Fibroblast of lung (primary cell): ENCODE results near the gene ANLN. TPM values are rescaled to one million over a fixed set of nuclear protein-coding genes. Genes with fewer than 3 reads are reported as not detected.
A peak's percentile ranks its signal among the peaks of the same experiment; 100 is the strongest.

Experiments
- DNase-seq, 2 donors: peaks; one replicate each; pipeline versions ENCODE4 v3.0.0 to v3.0.0-alpha.2; 2010; ENCODE audit warnings: low read depth in 2 of 2
- H2AFZ ChIP-seq: 2 replicates; pipeline ENCODE4 v1.5.1; 2012; ENCODE audit warnings: low read length, control low read depth, inconsistent platforms
- H3K27ac ChIP-seq: 2 replicates; pipeline ENCODE4 v1.5.1; 2011; ENCODE audit warnings: low read length, control low read depth; ENCODE audit not compliant: insufficient read depth
- H3K27me3 ChIP-seq: 2 replicates; pipeline ENCODE4 v1.5.1; 2011; ENCODE audit warnings: mild to moderate bottlenecking, low read length; ENCODE audit not compliant: control insufficient read depth, insufficient read depth
- H3K36me3 ChIP-seq: 2 replicates; pipeline ENCODE4 v1.5.1; 2011; ENCODE audit warnings: low read length; ENCODE audit not compliant: control insufficient read depth, insufficient read depth
- H3K4me1 ChIP-seq: 2 replicates; pipeline ENCODE4 v1.5.1; 2011; ENCODE audit warnings: low read length; ENCODE audit not compliant: control insufficient read depth, insufficient read depth; ENCODE audit errors: extremely low read depth
- H3K4me2 ChIP-seq: 2 replicates; pipeline ENCODE4 v1.5.1; 2011; ENCODE audit warnings: low read length, control low read depth; ENCODE audit not compliant: insufficient read depth; ENCODE audit errors: extremely low read depth
- H3K4me3 ChIP-seq, 4 experiments: fragments of 200-600 bp in 1 of 4; sonication (generic) in 1 of 4; replicated peaks in 1 of 4; 2 replicates each; pipeline ENCODE4 v1.5.1; 2011 to 2016; ENCODE audit warnings: low read length in 4 of 4, low read depth in 3 of 4, mild to moderate bottlenecking in 3 of 4, control low read depth in 2 of 4, inconsistent platforms in 1 of 4, mixed read lengths in 1 of 4; ENCODE audit not compliant: insufficient read depth in 1 of 4; ENCODE audit errors: control extremely low read depth in 1 of 4
- H3K79me2 ChIP-seq: 2 replicates; pipeline ENCODE4 v1.5.1; 2012; ENCODE audit warnings: mild to moderate bottlenecking, low read length, inconsistent platforms; ENCODE audit not compliant: control insufficient read depth, insufficient read depth
- H3K9ac ChIP-seq: 2 replicates; pipeline ENCODE4 v1.5.1; 2011; ENCODE audit warnings: mild to moderate bottlenecking, low read length, control low read depth; ENCODE audit not compliant: insufficient read depth
- H3K9me3 ChIP-seq: 2 replicates; pipeline ENCODE4 v1.5.1; 2012; ENCODE audit warnings: low read depth, low read length; ENCODE audit not compliant: control insufficient read depth, insufficient read depth
- H4K20me1 ChIP-seq: 2 replicates; pipeline ENCODE4 v1.5.1; 2011; ENCODE audit warnings: low read length; ENCODE audit not compliant: control insufficient read depth, insufficient read depth; ENCODE audit errors: extremely low read depth
- CTCF ChIP-seq, 2 donors: IDR thresholded peaks in 1 of 2; conservative IDR thresholded peaks in 1 of 2; 1 replicate in 1 of 2; 2 replicates in 1 of 2; pipeline ENCODE4 v1.5.1; 2011 to 2012; ENCODE audit warnings: low read length in 2 of 2, control low read depth in 1 of 2, inconsistent platforms in 1 of 2, low read depth in 1 of 2, mild to moderate bottlenecking in 1 of 2
- EZH2 ChIP-seq: IDR thresholded peaks from 2 replicates; pipeline ENCODE4 v1.5.1; 2012; ENCODE audit warnings: low read length, control low read depth, mild to moderate bottlenecking; ENCODE audit errors: missing control alignments
- polyA plus RNA-seq, 2 donors: library from polyadenylated mRNA; depleted of rRNA in 1 of 2; stranded (reverse) in 1 of 2; unstranded in 1 of 2; fragments of >200 nt; gene quantifications; 2 replicates each; pipeline ENCODE4 v1.2.1, GENCODE V29; 2011 to 2012; ENCODE audit warnings: missing spikeins in 1 of 2
- total RNA-seq: library from RNA; depleted of rRNA; stranded (reverse); fragments of >200 nt; gene quantifications from 2 replicates; pipeline ENCODE4 v1.2.1, GENCODE V29; 2014

ANLN gene
- total and polyA plus RNA-seq, 2 donors (not counting 1 experiment from before 2014, with no cell fraction given): 21.5 to 25.3 TPM

GRCh38 chr7:36396150-36396549, 6.5 kb downstream of the ANLN start:
- Histone ChIP-seq H3K36me3 (no peaks in the 10 kb centered on the region), H3K4me1 (peaks cover 13% of the 10 kb centered on the region), H3K79me2 (peaks cover 90% of the 10 kb centered on the region), H4K20me1 (no peaks in the 10 kb centered on the region), H2AFZ (no peak overlapping the region), H3K27me3 (no peaks in the 10 kb centered on the region), H3K27ac (no peak overlapping the region), H3K4me3 (no peak overlapping the region), H3K9ac (no peak overlapping the region), H3K4me2 (no peak overlapping the region), H3K9me3 (no peaks in the 10 kb centered on the region)
- TF ChIP-seq CTCF (conservative IDR thresholded peaks at IDR 0.05 in 1 of 2, IDR thresholded peaks at IDR 0.05 in 1 of 2; ENCODE audit: low read depth in 1 of 2, low read length in 2 of 2): no peak
- TF ChIP-seq EZH2: no peak
- peak; percentile 65 to 78 for DNase-seq

- Histone ChIP-seq H3K79me2 (peaks cover 89% of the 10 kb centered on the region), H3K4me1 (no peaks in the 10 kb centered on the region), H3K27me3 (no peaks in the 10 kb centered on the region), H3K9ac (no peak overlapping the region), H4K20me1 (no peaks in the 10 kb centered on the region), H3K36me3 (no peaks in the 10 kb centered on the region), H3K4me2 (no peak overlapping the region), H3K9me3 (no peaks in the 10 kb centered on the region), H2AFZ (peak overlapping the region; percentile 19), H3K4me3 (no peak overlapping the region), H3K27ac (no peak overlapping the region)
- TF ChIP-seq CTCF (conservative IDR thresholded peaks at IDR 0.05 in 1 of 2, IDR thresholded peaks at IDR 0.05 in 1 of 2; ENCODE audit: low read depth in 1 of 2, low read length in 2 of 2) (no peak), EZH2 (no peak)
- no peak for DNase-seq
Observed at GRCh38 chr7:36400036-36400435, 10.4 kb downstream of the ANLN start.

- peak in 1 of 2 donors; percentile 78 for DNase-seq
- Histone ChIP-seq H3K4me1 (peaks cover 2% of the 10 kb centered on the region), H3K79me2 (peaks cover 89% of the 10 kb centered on the region), H3K9me3 (no peaks in the 10 kb centered on the region), H3K27me3 (no peaks in the 10 kb centered on the region), H3K9ac (no peak overlapping the region), H3K4me2 (no peak overlapping the region), H4K20me1 (no peaks in the 10 kb centered on the region), H3K27ac (no peak overlapping the region), H3K36me3 (no peaks in the 10 kb centered on the region), H3K4me3 (no peak overlapping the region), H2AFZ (no peak overlapping the region)
- no peak for TF ChIP-seq CTCF (conservative IDR thresholded peaks at IDR 0.05 in 1 of 2, IDR thresholded peaks at IDR 0.05 in 1 of 2; ENCODE audit: low read depth in 1 of 2, low read length in 2 of 2)
Observed at GRCh38 chr7:36400606-36401005, 10.9 kb downstream of the ANLN start.
